ENCODE data around the gene SUSD3.

DNA sequence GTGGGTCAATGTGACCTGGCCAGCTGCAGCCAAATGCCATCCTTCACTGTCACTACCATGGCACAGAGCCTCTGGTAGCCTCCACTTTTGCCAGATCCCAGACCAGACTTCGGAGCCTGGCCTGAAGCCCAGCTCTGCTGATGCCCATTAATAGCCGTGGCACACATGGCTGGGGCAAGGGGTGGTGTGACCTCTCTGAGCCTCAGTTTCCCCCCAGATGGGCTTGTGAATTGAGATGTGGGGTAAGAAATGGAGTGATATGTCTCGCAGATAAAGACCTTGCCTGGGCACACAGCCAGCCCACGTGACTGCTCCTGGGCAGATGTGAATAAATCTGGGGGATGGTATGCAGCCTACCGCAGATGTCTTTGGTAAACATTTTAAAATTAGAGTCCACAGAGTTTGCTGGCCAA is 13.9 kb downstream of the SUSD3 start:
- TF ChIP-seq, protein P1, sequence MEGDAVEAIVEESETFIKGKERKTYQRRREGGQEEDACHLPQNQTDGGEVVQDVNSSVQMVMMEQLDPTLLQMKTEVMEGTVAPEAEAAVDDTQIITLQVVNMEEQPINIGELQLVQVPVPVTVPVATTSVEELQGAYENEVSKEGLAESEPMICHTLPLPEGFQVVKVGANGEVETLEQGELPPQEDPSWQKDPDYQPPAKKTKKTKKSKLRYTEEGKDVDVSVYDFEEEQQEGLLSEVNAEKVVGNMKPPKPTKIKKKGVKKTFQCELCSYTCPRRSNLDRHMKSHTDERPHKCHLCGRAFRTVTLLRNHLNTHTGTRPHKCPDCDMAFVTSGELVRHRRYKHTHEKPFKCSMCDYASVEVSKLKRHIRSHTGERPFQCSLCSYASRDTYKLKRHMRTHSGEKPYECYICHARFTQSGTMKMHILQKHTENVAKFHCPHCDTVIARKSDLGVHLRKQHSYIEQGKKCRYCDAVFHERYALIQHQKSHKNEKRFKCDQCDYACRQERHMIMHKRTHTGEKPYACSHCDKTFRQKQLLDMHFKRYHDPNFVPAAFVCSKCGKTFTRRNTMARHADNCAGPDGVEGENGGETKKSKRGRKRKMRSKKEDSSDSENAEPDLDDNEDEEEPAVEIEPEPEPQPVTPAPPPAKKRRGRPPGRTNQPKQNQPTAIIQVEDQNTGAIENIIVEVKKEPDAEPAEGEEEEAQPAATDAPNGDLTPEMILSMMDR (IDR thresholded peaks at IDR 0.05), result no peak
- no peak for TF ChIP-seq POLR2A (IDR thresholded peaks at IDR 0.05)
